Skeletal muscle satellite cell (primary cell): ENCODE measurements around the gene GOLM1.

Experiments used
- H3K27me3 ChIP-seq: 2 replicates; pipeline ENCODE4 v1.7.0; 2013; ENCODE audit warnings: low read length; ENCODE audit not compliant: control insufficient read depth, insufficient read depth
- H3K36me3 ChIP-seq: 2 replicates; pipeline ENCODE4 v1.7.0; 2013; ENCODE audit warnings: mild to moderate bottlenecking, control low read depth, low read length; ENCODE audit not compliant: insufficient read depth
- H3K4me1 ChIP-seq: 2 replicates; pipeline ENCODE4 v1.7.0; 2013; ENCODE audit warnings: low read length; ENCODE audit not compliant: control insufficient read depth, insufficient read depth
- H3K4me2 ChIP-seq: 2 replicates; pipeline ENCODE4 v1.7.0; 2013; ENCODE audit warnings: mild to moderate bottlenecking, low read length
- H3K4me3 ChIP-seq: 2 replicates; pipeline ENCODE4 v1.7.0; 2013; ENCODE audit warnings: low read length
- H3K9ac ChIP-seq: 2 replicates; pipeline ENCODE4 v1.7.0; 2013; ENCODE audit warnings: mild to moderate bottlenecking, low read depth, low read length, moderate library complexity
- H3K9me3 ChIP-seq: replicated peaks from 2 replicates; pipeline ENCODE4 v1.7.0; 2013; ENCODE audit warnings: mild to moderate bottlenecking, control low read depth, low read length

GOLM1 gene

GRCh38 chr9:86041311-86041741 lies 58.0 kb downstream of the GOLM1 start:
- no peaks in the 10 kb centered on the region for H3K9me3 ChIP-seq
- peaks cover 6% of the 10 kb centered on the region for H3K36me3 ChIP-seq
- no peaks in the 10 kb centered on the region for H3K27me3 ChIP-seq
- H3K9ac ChIP-seq, result no peak overlapping the region
- no peak overlapping the region for H3K4me2 ChIP-seq
- peaks cover 21% of the 10 kb centered on the region for H3K4me1 ChIP-seq
- no peak overlapping the region for H3K4me3 ChIP-seq

- Histone ChIP-seq H3K4me2 (no peak overlapping the region), H3K36me3 (peaks cover 6% of the 10 kb centered on the region), H3K9ac (no peak overlapping the region), H3K27me3 (no peaks in the 10 kb centered on the region), H3K9me3 (no peaks in the 10 kb centered on the region), H3K4me3 (no peak overlapping the region), H3K4me1 (peaks cover 21% of the 10 kb centered on the region)
Observed at GRCh38 chr9:86040861-86041155, 58.5 kb downstream of the GOLM1 start.

GRCh38 chr9:86039991-86040860 lies 59.1 kb downstream of the GOLM1 start:
- Histone ChIP-seq H3K9ac (no peak overlapping the region), H3K27me3 (no peaks in the 10 kb centered on the region), H3K4me1 (peaks cover 21% of the 10 kb centered on the region), H3K9me3 (no peaks in the 10 kb centered on the region), H3K4me3 (no peak overlapping the region), H3K36me3 (peaks cover 6% of the 10 kb centered on the region), H3K4me2 (no peak overlapping the region)

GRCh38 chr9:86036555-86036954 lies 62.8 kb downstream of the GOLM1 start:
- Histone ChIP-seq H3K4me1 (peaks cover 21% of the 10 kb centered on the region), H3K4me3 (no peak overlapping the region), H3K9me3 (no peaks in the 10 kb centered on the region), H3K27me3 (no peaks in the 10 kb centered on the region), H3K4me2 (no peak overlapping the region), H3K36me3 (peaks cover 17% of the 10 kb centered on the region), H3K9ac (no peak overlapping the region)

- H3K27me3 ChIP-seq, result no peaks in the 10 kb centered on the region
- no peak overlapping the region for H3K4me2 ChIP-seq
- peaks cover 14% of the 10 kb centered on the region for H3K4me1 ChIP-seq
- no peaks in the 10 kb centered on the region for H3K9me3 ChIP-seq
- H3K9ac ChIP-seq, result no peak overlapping the region
- H3K4me3 ChIP-seq, result no peak overlapping the region
- H3K36me3 ChIP-seq, result peaks cover 17% of the 10 kb centered on the region
Observed at GRCh38 chr9:86035827-86036440, 63.4 kb downstream of the GOLM1 start.

- Histone ChIP-seq H3K9me3 (no peaks in the 10 kb centered on the region), H3K4me1 (peaks cover 10% of the 10 kb centered on the region), H3K4me3 (no peak overlapping the region), H3K27me3 (no peaks in the 10 kb centered on the region), H3K36me3 (peaks cover 12% of the 10 kb centered on the region), H3K9ac (no peak overlapping the region), H3K4me2 (no peak overlapping the region)
Observed at GRCh38 chr9:86034863-86035734, 64.3 kb downstream of the GOLM1 start.

GRCh38 chr9:86027767-86028166 lies 71.6 kb downstream of the GOLM1 start:
- no peak overlapping the region for H3K9ac ChIP-seq
- peaks cover 41% of the 10 kb centered on the region for H3K36me3 ChIP-seq
- no peaks in the 10 kb centered on the region for H3K4me1 ChIP-seq
- no peak overlapping the region for H3K4me2 ChIP-seq
- no peaks in the 10 kb centered on the region for H3K27me3 ChIP-seq
- H3K4me3 ChIP-seq, result no peak overlapping the region
- H3K9me3 ChIP-seq, result no peaks in the 10 kb centered on the region

- Histone ChIP-seq H3K36me3 (peaks cover 52% of the 10 kb centered on the region), H3K4me3 (no peak overlapping the region), H3K9me3 (no peaks in the 10 kb centered on the region), H3K27me3 (no peaks in the 10 kb centered on the region), H3K9ac (no peak overlapping the region), H3K4me1 (no peaks in the 10 kb centered on the region), H3K4me2 (no peak overlapping the region)
Observed at GRCh38 chr9:86022687-86023266, 76.6 kb downstream of the GOLM1 start.

GRCh38 chr9:86021166-86021565 lies 78.2 kb downstream of the GOLM1 start:
- Histone ChIP-seq H3K9ac (no peak overlapping the region), H3K4me1 (no peaks in the 10 kb centered on the region), H3K9me3 (no peaks in the 10 kb centered on the region), H3K36me3 (peaks cover 52% of the 10 kb centered on the region), H3K4me2 (no peak overlapping the region), H3K27me3 (no peaks in the 10 kb centered on the region), H3K4me3 (no peak overlapping the region)

- H3K27me3 ChIP-seq, result no peaks in the 10 kb centered on the region
- H3K9ac ChIP-seq, result no peak overlapping the region
- no peaks in the 10 kb centered on the region for H3K9me3 ChIP-seq
- no peak overlapping the region for H3K4me2 ChIP-seq
- H3K4me3 ChIP-seq, result no peak overlapping the region
- no peaks in the 10 kb centered on the region for H3K4me1 ChIP-seq
- peaks cover 50% of the 10 kb centered on the region for H3K36me3 ChIP-seq
Observed at GRCh38 chr9:86020731-86021130, 78.6 kb downstream of the GOLM1 start.

- no peaks in the 10 kb centered on the region for H3K27me3 ChIP-seq
- no peak overlapping the region for H3K4me3 ChIP-seq
- H3K9ac ChIP-seq, result no peak overlapping the region
- H3K4me2 ChIP-seq, result no peak overlapping the region
- H3K4me1 ChIP-seq, result no peaks in the 10 kb centered on the region
- no peaks in the 10 kb centered on the region for H3K9me3 ChIP-seq
- H3K36me3 ChIP-seq, result peaks cover 45% of the 10 kb centered on the region
Observed at GRCh38 chr9:86009133-86009532, 90.2 kb downstream of the GOLM1 start.
